GM21619 (cell line): ENCODE results near the gene RPL39.
A peak's percentile ranks its signal among the peaks of the same experiment; 100 is the strongest.
"Not testable (repeated sequence)": the region's sequence is repeated elsewhere in the genome, so short reads cannot be mapped to it uniquely, and the experiment has no call there.

ENCODE experiments used
- ATAC-seq: cut with Tn5 transposase; IDR thresholded peaks from one replicate; pipeline ENCODE4 v1.9.1; 2021; ENCODE audit not compliant: unreplicated experiment

RPL39 gene

GRCh38 chrX:119791437-119792231, at the start of gene RPL39:
Gene RPL39, minus strand, starts transcription at chrX:119791630. Its CDS starts 54 bp downstream, at chrX:119791576.
- peak; percentile 89 for ATAC-seq

- no peak for ATAC-seq
These were observed 42.5 kb upstream of the RPL39 start for GRCh38 chrX:119833905-119834304.

GRCh38 chrX:119828446-119828845, 37.0 kb upstream of the RPL39 start:
- no peak for ATAC-seq

GRCh38 chrX:119826399-119826959, 35.0 kb upstream of the RPL39 start:
- no peak for ATAC-seq

- not testable (repeated sequence) for ATAC-seq
These were observed 32.8 kb upstream of the RPL39 start for GRCh38 chrX:119824221-119824620.

GRCh38 chrX:119821703-119822102, 30.3 kb upstream of the RPL39 start:
- peak; percentile 98 for ATAC-seq

GRCh38 chrX:119817130-119817690, 25.8 kb upstream of the RPL39 start:
- ATAC-seq: no peak

GRCh38 chrX:119816300-119816699, 24.9 kb upstream of the RPL39 start:
- no peak for ATAC-seq

GRCh38 chrX:119809185-119809666, 17.8 kb upstream of the RPL39 start:
- no peak for ATAC-seq

GRCh38 chrX:119808461-119808860, 17.0 kb upstream of the RPL39 start:
- ATAC-seq: not testable (repeated sequence)

GRCh38 chrX:119802546-119802945, 11.1 kb upstream of the RPL39 start:
- no peak for ATAC-seq

GRCh38 chrX:119801253-119802221, 10.1 kb upstream of the RPL39 start:
- ATAC-seq: no peak

- ATAC-seq: peak; percentile 5
These were observed 423 bp downstream of the RPL39 start for GRCh38 chrX:119790977-119791436.

- ATAC-seq: no peak
These were observed 6.5 kb downstream of the RPL39 start for GRCh38 chrX:119784747-119785446.

GRCh38 chrX:119783026-119783425, 8.4 kb downstream of the RPL39 start:
- no peak for ATAC-seq

GRCh38 chrX:119778829-119779228, 12.6 kb downstream of the RPL39 start:
- ATAC-seq: no peak

GRCh38 chrX:119775517-119776238, 15.8 kb downstream of the RPL39 start:
- no peak for ATAC-seq

GRCh38 chrX:119769388-119769787, 22.0 kb downstream of the RPL39 start:
- not testable (repeated sequence) for ATAC-seq

GRCh38 chrX:119768436-119768835, 23.0 kb downstream of the RPL39 start:
- ATAC-seq: not testable (repeated sequence)
